Neural progenitor cell (in vitro differentiated cells): ENCODE data around the gene KLHL18.

Source experiments
- CTCF ChIP-seq: fragments of 200-600 bp; sonication (generic); IDR thresholded peaks from 2 replicates; pipeline ENCODE4 v1.5.1; 2017; ENCODE audit warnings: antibody characterized with exemption, mild to moderate bottlenecking
- EZH2 ChIP-seq: fragments of 200-600 bp; sonication (generic); IDR thresholded peaks from 2 replicates; pipeline ENCODE4 v1.6.1; 2017; ENCODE audit warnings: antibody characterized with exemption, mild to moderate bottlenecking, moderate library complexity
- EZH2phosphoT487 ChIP-seq: fragments of 200-600 bp; sonication (generic); IDR thresholded peaks from 2 replicates; pipeline ENCODE4 v1.6.1; 2017; ENCODE audit warnings: antibody characterized with exemption

- TF ChIP-seq EZH2 (no peak), CTCF (no peak), EZH2phosphoT487 (no peak)
Observed at GRCh38 chr3:47239929-47240328, 42.8 kb upstream of the KLHL18 start.
